HUES48 (cell line): ENCODE results near the gene AFAP1L1.

Experiments
- H3K27ac ChIP-seq: one replicate; pipeline ENCODE4 v1.7.0; 2013; ENCODE audit warnings: low read depth, low read length, inconsistent platforms
- H3K27me3 ChIP-seq: 2 replicates; pipeline ENCODE4 v1.6.1; 2013; ENCODE audit warnings: mild to moderate bottlenecking, low read length; ENCODE audit not compliant: control insufficient read depth, insufficient read depth
- H3K36me3 ChIP-seq: 2 replicates; pipeline ENCODE4 v1.6.1; 2013; ENCODE audit warnings: low read length; ENCODE audit not compliant: control insufficient read depth, insufficient read depth
- H3K4me1 ChIP-seq: 2 replicates; pipeline ENCODE4 v1.6.1; 2013; ENCODE audit warnings: mild to moderate bottlenecking, low read length; ENCODE audit not compliant: control insufficient read depth, insufficient read depth
- H3K4me3 ChIP-seq: 2 replicates; pipeline ENCODE4 v1.5.1; 2013; ENCODE audit warnings: mild to moderate bottlenecking, low read depth, low read length
- H3K9ac ChIP-seq: 2 replicates; pipeline ENCODE4 v1.6.1; 2013; ENCODE audit warnings: mild to moderate bottlenecking, low read depth, low read length, moderate library complexity
- H3K9me3 ChIP-seq: 2 replicates; pipeline ENCODE4 v1.6.1; 2013; ENCODE audit warnings: low read length; ENCODE audit not compliant: control insufficient read depth, insufficient read depth

The AFAP1L1 gene

DNA sequence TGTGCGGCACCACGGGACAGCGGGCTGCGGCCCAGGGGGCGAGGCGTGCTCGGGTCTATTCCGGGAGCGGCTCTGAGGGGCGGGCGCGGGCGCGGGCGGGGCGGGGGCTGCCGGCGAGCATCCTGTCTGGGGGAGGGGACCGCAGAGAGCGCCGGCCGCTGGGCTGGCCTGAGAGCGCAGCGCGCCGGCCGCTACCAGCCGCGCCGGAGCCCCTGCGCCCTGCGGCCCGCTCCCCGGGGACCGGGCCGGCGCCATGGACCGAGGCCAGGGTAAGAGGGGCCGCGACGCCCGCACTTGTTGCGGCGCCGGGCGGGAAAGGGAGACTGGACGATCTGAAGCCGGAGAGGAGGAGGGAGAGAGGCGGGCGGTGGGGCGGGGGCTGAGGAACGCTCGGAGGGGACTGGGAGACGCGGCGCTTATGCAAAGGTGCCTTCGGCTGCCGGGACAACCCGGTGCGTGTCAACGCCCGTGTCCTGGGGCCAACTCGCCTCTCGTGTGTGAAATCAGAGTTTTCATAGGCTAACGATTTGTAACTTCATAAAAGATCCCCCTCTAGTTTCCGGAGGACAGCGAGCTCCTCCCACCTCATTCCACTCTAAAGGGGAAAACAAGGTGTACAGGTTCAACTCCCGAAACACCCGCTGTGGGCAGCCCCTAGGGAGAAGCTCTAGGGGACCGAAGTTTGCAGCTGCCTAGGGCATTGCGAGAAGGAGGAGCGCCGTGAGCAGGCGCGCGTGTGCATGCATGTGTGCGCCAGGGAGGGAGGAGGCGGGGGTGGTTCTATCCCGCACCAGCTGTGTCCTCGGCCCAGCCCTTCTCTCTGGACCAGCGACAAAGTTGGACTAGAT, at the start of gene AFAP1L1:
Gene AFAP1L1, plus strand, starts transcription at position 144 of the 848 bp plus-strand sequence. Its CDS starts 110 bp downstream, at position 254.
- Histone ChIP-seq H3K9me3 (no peaks in the 10 kb centered on the region), H3K4me3 (peak within 1 kb of the TSS; percentile 88), H3K27me3 (peaks cover 35% of the 10 kb centered on the region), H3K4me1 (0 out of 2 replicates have a peak, but pooled peaks cover 17% of the 10 kb centered on the region), H3K9ac (peak within 1 kb of the TSS; percentile 13; the same call in 1 of the 2 replicates), H3K27ac (no peak within 1 kb of the TSS), H3K36me3 (no peaks in the 10 kb centered on the region)

DNA sequence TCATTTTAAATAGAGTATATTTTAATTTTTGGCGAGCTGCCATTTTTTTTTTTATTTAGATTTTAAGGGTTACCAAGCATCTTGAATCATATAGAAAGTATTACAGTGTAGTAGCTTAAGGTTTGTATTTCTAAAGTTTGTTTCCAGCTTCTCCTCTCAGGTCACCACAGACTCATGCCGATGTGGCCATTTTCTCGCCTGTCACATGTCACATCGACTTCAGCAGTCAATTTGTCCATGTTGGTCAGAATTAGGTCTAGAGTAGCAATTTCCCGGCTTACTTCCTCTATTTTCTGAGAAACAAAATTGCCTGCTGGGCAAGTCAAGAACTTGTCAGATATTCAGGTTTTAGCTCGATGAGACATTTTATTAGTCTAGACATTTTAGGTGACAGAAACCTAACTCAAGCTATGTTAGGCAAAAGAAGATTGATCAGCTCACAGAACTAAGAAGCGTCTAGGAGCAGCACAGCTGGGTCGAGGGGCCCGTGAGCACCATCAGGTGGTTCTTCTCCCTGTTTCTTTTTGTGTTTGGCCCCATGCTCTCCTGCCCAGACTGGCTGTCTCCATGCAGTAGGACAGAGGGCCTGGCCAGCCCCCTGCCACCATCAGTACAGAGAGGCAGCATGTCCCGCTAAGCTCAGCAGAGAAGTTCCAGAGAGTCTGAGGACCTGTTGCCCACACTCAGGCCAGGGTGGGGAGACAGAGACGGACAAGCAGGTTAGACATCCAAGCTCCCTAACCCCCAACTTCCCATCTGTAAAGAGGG, 48.4 kb upstream of the AFAP1L1 start:
- no peaks in the 10 kb centered on the region for H3K27me3 ChIP-seq
- H3K27ac ChIP-seq = no peak overlapping the region
- H3K4me3 ChIP-seq = no peak overlapping the region
- H3K9ac ChIP-seq = no peak overlapping the region
- no peaks in the 10 kb centered on the region for H3K9me3 ChIP-seq
- no peaks in the 10 kb centered on the region for H3K36me3 ChIP-seq
- no peaks in the 10 kb centered on the region for H3K4me1 ChIP-seq

DNA sequence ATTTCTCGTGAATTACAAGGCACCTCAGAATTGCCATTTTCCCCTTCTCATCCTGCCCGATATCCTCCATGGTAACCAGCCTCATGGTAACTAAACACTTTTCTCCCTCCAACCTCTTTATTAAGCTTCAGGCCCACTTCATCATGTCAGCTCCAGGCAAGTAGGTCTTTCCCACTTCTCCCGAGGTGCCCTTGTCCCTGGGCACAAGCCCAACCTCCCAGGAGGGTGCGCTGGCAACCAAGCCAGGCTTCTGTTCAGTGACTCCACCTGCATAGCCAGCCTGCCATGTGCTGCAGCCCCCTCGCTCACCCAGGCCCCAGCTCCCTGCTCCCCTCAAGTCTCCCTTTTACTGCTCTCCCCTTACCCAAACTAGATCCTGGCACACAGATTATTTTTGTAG, 47.4 kb upstream of the AFAP1L1 start:
- Histone ChIP-seq H3K27ac (no peak overlapping the region), H3K9ac (no peak overlapping the region), H3K4me1 (no peaks in the 10 kb centered on the region), H3K27me3 (no peaks in the 10 kb centered on the region), H3K4me3 (no peak overlapping the region), H3K9me3 (no peaks in the 10 kb centered on the region), H3K36me3 (no peaks in the 10 kb centered on the region)

DNA sequence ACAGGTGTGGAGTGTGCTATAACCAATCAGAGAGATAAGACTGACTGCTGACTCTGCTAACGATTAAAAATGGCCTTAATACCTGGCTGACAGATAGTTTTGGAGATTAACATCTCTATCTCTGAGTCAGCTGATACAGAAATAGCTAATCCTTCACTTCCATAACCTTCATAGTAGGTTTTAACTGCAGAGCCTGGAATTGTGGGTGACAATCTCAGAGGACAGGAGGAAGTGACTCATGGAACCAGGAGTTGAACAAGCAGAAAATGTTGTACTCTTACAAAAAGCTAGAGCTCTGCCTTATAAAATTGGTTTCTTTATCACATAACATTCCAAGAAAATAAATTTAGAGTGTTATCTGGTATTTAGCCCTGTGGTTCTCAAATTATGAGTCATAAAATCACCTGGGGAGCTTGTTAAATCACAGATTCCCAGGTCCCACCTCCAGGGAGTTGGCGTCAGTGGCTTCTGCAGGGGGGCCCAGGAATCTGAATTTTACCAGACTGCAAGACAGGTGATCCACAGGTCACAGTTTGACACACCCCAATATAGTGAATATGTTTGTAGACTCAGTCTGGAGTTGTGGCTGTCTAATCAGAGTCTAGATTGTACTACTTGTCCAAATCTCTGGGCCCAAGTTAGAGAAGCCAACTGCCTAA, 44.4 kb upstream of the AFAP1L1 start:
- H3K27me3 ChIP-seq = no peaks in the 10 kb centered on the region
- no peak overlapping the region for H3K4me3 ChIP-seq
- no peaks in the 10 kb centered on the region for H3K36me3 ChIP-seq
- no peaks in the 10 kb centered on the region for H3K9me3 ChIP-seq
- no peak overlapping the region for H3K27ac ChIP-seq
- H3K4me1 ChIP-seq = no peaks in the 10 kb centered on the region
- H3K9ac ChIP-seq = no peak overlapping the region

DNA sequence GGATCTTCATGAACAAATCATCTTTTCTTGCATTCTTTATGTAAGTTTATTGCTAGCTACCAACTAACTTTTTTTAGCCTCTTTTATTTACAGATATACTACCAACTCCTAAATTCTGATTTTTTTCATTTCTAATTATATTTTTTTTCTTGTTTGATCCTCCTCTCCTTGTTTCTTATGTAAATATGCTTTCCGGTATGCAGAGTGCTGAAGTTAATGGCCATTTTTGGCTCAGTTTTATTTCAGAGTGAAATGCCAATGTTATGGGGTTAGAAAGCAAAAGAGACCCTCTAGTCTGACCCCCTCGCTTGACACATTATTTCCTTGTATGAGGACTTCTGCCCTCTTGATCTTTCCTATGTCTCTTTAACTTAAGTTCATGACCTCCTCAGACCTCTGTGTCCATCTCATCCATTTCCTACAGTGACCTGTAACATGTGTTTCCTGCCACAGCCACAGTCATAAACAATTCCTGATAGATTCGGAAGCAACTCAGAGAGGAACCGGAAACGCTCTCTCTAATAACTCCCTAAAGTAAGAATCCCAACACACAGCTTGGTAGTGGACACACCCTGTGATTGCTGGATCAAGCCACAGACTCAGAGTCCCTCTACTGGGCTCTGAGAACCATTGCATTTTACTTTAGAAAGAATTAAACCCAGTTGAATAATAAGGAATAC, 42.9 kb upstream of the AFAP1L1 start:
- no peaks in the 10 kb centered on the region for H3K36me3 ChIP-seq
- no peak overlapping the region for H3K27ac ChIP-seq
- H3K9ac ChIP-seq = no peak overlapping the region
- H3K27me3 ChIP-seq = no peaks in the 10 kb centered on the region
- no peak overlapping the region for H3K4me3 ChIP-seq
- H3K4me1 ChIP-seq = no peaks in the 10 kb centered on the region
- H3K9me3 ChIP-seq = no peaks in the 10 kb centered on the region

DNA sequence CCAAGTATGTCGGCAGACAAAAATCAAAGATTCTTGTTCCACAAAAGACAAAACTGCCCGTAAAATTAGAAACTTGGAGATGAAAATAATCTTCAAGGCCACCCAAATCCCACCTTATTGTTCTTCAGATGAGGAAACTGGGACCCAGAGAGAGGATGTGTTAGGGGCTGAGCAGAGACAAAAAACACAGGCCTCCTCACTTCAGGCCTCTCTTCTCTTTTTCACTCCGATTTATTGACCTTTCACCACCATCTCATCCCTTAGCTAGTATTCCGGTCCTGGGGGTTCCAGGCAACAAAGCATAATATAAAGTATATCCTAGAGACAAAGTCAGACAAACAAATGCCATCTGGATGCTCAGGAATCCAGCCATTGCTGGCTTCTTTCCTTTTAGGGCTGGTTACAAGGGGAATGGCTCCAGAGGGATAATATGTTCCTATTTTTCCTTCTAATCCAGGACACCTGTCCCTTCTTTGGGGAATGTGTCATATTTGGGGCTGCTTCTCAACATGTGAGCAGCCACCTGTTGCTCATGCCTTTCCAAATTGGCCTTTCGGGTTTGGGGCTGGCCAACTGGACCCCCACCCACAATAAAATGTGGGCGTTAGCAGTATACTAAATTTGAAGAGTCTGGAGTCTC, 42.2 kb upstream of the AFAP1L1 start:
- Histone ChIP-seq H3K9ac (no peak overlapping the region), H3K27me3 (no peaks in the 10 kb centered on the region), H3K9me3 (no peaks in the 10 kb centered on the region), H3K36me3 (no peaks in the 10 kb centered on the region), H3K4me1 (no peaks in the 10 kb centered on the region), H3K27ac (no peak overlapping the region), H3K4me3 (no peak overlapping the region)

DNA sequence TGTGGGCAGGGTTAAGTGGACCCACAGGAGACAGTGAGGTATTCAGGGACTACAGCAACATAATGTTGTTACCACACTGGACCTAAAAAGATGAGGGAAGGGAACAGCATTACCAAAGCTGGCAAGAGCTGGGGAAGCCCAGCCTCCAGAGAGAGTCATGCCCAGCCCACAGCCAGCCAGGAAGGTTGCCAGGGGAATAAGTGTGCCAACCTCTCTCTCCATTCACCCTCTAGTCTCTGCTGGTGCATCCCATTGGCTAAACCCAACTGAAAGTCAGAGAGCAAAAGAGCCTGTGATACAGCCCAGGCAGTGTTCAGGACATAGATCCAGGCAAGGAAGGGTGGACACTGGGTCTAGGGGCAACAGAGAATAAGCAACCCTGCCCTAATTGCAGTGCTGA, 35.8 kb upstream of the AFAP1L1 start:
- Histone ChIP-seq H3K9me3 (no peaks in the 10 kb centered on the region), H3K4me3 (no peak overlapping the region), H3K27ac (no peak overlapping the region), H3K36me3 (no peaks in the 10 kb centered on the region), H3K4me1 (no peaks in the 10 kb centered on the region), H3K27me3 (no peaks in the 10 kb centered on the region), H3K9ac (no peak overlapping the region)

DNA sequence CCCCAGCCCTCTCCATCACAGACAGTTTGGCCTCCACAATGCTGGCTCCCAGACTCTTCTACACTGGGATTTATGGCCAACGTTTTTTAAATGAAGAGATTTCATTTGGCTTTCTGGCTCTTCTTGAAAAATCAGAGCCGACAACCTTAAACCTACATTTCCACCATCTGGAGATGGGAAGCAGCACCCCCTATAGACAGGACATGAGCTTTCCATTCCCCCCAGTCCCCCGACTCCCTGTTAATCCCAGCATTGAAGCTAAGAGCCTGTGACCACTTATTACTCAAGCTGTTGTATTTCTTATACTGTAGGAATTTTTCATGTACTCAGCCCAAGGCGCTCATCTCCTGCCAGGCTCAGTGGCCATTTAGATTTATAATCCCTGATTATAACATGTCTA, 34.0 kb upstream of the AFAP1L1 start:
- H3K36me3 ChIP-seq = no peaks in the 10 kb centered on the region
- no peak overlapping the region for H3K27ac ChIP-seq
- H3K9ac ChIP-seq = no peak overlapping the region

DNA sequence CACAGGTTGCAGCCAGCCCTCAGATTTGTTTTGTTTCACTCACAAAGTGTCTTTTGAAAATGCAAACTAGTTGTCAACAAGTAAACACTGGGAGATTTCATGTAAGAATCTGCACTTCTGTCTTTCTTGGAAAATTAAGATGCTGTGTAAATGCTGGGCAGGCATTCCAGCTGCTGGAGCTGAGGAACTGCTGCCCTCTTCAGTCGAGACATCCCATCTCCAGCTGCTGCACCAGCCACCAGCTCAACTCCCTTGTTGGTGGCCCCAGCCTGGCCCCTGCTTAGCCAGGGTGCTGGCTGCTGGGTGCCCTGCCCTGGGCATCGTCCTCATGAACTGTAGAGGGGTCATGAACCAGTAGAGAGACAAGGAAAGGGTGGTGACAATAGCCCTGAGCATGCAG, 33.1 kb upstream of the AFAP1L1 start:
- Histone ChIP-seq H3K27ac (no peak overlapping the region), H3K4me1 (no peaks in the 10 kb centered on the region), H3K4me3 (no peak overlapping the region), H3K36me3 (no peaks in the 10 kb centered on the region), H3K27me3 (no peaks in the 10 kb centered on the region), H3K9me3 (no peaks in the 10 kb centered on the region), H3K9ac (no peak overlapping the region)

More for the DNA sequence above, 34.0 kb upstream of the AFAP1L1 start:
- Histone ChIP-seq H3K4me3 (no peak overlapping the region), H3K4me1 (no peaks in the 10 kb centered on the region), H3K27me3 (no peaks in the 10 kb centered on the region), H3K9me3 (no peaks in the 10 kb centered on the region)

DNA sequence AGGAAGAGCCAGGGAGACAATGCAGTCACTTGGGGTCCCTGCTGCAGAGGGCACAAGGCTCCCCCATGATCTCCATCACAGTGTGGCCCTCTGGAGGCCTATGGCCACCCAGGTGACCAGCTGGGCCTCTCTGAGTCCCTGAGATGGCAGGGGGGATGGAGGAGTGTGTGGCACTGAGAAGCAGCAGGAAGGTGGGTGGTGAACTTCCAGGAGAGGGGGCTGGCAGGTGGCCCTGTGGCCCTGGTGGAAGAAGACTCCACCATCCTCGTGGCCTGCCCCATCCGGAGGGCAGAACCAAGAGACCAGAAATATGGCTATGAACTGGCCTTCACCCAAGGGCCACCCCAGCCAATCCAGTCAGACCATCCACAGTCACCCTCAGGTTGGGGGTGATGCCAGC, 31.7 kb upstream of the AFAP1L1 start:
- H3K9ac ChIP-seq = no peak overlapping the region
- no peak overlapping the region for H3K4me3 ChIP-seq
- no peaks in the 10 kb centered on the region for H3K4me1 ChIP-seq
- H3K27ac ChIP-seq = no peak overlapping the region
- H3K9me3 ChIP-seq = no peaks in the 10 kb centered on the region
- no peaks in the 10 kb centered on the region for H3K36me3 ChIP-seq
- H3K27me3 ChIP-seq = no peaks in the 10 kb centered on the region
